T-helper 17 cell (primary cell): ENCODE measurements around the gene CUX1. TPM values are rescaled to one million over a fixed set of nuclear protein-coding genes. Genes with fewer than 3 reads are reported as not detected.
A peak's percentile ranks its signal among the peaks of the same experiment; 100 is the strongest.
"Not testable (repeated sequence)": the region's sequence is repeated elsewhere in the genome, so short reads cannot be mapped to it uniquely, and the experiment has no call there.

ENCODE experiments used
- ATAC-seq: fragments of 150-1000 bp; cut with Tn5 transposase; 2 replicates; pipeline ENCODE4 v1.10.0; 2021; ENCODE audit warnings: mild to moderate bottlenecking, moderate library complexity
- DNase-seq, 3 donors: peaks; one replicate each; pipeline versions ENCODE4 v3.0.0 to v3.0.0-alpha.2; 2020 to 2021
- H3K9me3 ChIP-seq: one replicate; pipeline ENCODE4 v1.7.0; 2013; ENCODE audit warnings: low read length, mild to moderate bottlenecking; ENCODE audit not compliant: control insufficient read depth, poor library complexity, severe bottlenecking
- H3K27ac Mint-ChIP-seq: one replicate; pipeline ENCODE4 v1.8.0; 2022; ENCODE audit warnings: mild to moderate bottlenecking, moderate library complexity, mixed read lengths
- H3K27me3 Mint-ChIP-seq: one replicate; pipeline ENCODE4 v1.8.0; 2022; ENCODE audit warnings: mixed read lengths
- H3K36me3 Mint-ChIP-seq: one replicate; pipeline ENCODE4 v1.8.0; 2022; ENCODE audit warnings: low read depth, mixed read lengths
- H3K4me1 Mint-ChIP-seq: one replicate; pipeline ENCODE4 v1.8.0; 2022; ENCODE audit warnings: mild to moderate bottlenecking, mixed read lengths
- H3K4me3 Mint-ChIP-seq: one replicate; pipeline ENCODE4 v1.8.0; 2022; ENCODE audit warnings: mild to moderate bottlenecking, moderate library complexity, mixed read lengths
- total RNA-seq, 4 donors: library from RNA in 2 of 4; stranded (reverse) in 2 of 4; gene quantifications; one replicate each; pipeline ENCODE4 v1.2.3 and lab custom pipeline; 2022 to 2026

CUX1 gene
- total RNA-seq, 2 donors from 2014 or later = 35.6 to 52.8 TPM

- Mint-ChIP-seq H3K27me3 (peaks cover 24% of the 10 kb centered on the region), H3K27ac (peak overlapping the region; percentile 43)
- not testable (repeated sequence) for ATAC-seq, H3K4me3 Mint-ChIP-seq, DNase-seq, H3K36me3 Mint-ChIP-seq, H3K9me3 ChIP-seq, H3K4me1 Mint-ChIP-seq
Measured at GRCh38 chr7:102329366-102329765, 511.9 kb downstream of the CUX1 start.

GRCh38 chr7:102330666-102331460, 513.4 kb downstream of the CUX1 start:
- H3K4me1 Mint-ChIP-seq, H3K27ac Mint-ChIP-seq, H3K36me3 Mint-ChIP-seq, H3K4me3 Mint-ChIP-seq, H3K9me3 ChIP-seq, ATAC-seq, DNase-seq: not testable (repeated sequence)
- H3K27me3 Mint-ChIP-seq = peaks cover 28% of the 10 kb centered on the region

Other genes with a start within 250 kb of the CUX1 start
- gene MYL10, start 188.3 kb upstream of the CUX1 start, total RNA-seq = not detected